ENCODE data around the gene NKIRAS1.

Gene NKIRAS1

DNA sequence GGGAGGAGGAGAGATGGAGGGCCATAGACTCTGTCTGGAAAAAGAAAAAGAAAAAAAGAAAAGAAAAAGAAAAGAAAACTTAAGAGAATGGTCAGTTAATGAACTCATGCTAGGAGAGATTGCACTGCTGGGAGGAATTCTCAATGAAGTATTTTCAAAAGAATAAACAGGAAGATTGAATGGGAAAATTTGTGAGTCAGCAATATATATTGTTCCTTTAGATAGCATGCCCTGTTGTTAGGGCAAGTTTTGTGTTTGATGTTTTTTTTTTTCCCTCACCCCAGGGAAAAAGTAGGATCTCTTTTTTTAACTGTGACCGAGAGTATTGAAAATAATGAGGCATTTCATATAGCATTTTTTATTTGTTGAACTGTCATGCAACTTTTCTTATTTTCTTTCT, 20.5 kb upstream of the NKIRAS1 start:
- ChIA-PET POLR2A (no interaction called here), CTCF (no interaction called here)
- Histone ChIP-seq H3K4me1 (ENCODE audit: control insufficient read depth, insufficient read depth, low read length) (no peaks in the 10 kb centered on the region), H3K36me3 (ENCODE audit: control insufficient read depth in 2 of 2, insufficient read depth in 1 of 2, low read length in 2 of 2) (no peaks in the 10 kb centered on the region), H3K9me3 (ENCODE audit: control insufficient read depth, insufficient read depth, low read depth, low read length) (no peaks in the 10 kb centered on the region), H3K27ac (ENCODE audit: extremely low read depth, low read depth, low read length) (no peak overlapping the region), H3K4me3 (ENCODE audit: low read depth, low read length) (no peak overlapping the region)
- TF ChIP-seq ZFP3 (tag by site-specific recombination; IDR thresholded peaks at IDR 0.05; ENCODE audit: low read depth) (no peak), PRDM1 (tag by site-specific recombination; IDR thresholded peaks at IDR 0.05) (no peak), ZNF404 (tag by site-specific recombination; IDR thresholded peaks at IDR 0.05) (no peak), ZNF843 (tag by site-specific recombination; IDR thresholded peaks at IDR 0.05) (no peak), ZNF16 (tag by site-specific recombination; IDR thresholded peaks at IDR 0.05; ENCODE audit: low read depth) (no peak), ZNF426 (tag by site-specific recombination; IDR thresholded peaks at IDR 0.05) (no peak), ZSCAN23 (tag by site-specific recombination; IDR thresholded peaks at IDR 0.05) (no peak), KLF8 (tag by site-specific recombination; IDR thresholded peaks at IDR 0.05) (no peak)

DNA sequence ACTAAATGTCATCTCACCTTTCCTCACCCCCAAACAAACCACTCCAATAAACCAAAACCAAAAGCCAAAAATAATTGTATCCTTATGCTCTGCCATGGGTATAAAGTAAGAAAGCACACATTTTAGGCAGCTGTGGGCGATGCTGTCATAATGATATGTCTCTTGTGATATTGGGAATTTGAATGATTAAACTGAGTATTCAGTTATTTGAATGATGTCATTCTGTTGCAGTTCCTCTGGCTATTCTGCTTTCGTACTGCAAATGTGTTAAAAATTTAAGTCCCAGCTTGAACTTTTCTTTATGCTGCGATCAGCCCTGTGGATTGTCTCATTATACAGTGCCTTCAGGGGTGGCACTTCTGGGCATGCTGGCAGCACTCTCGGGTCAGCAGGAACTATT, 17.5 kb upstream of the NKIRAS1 start:
- TF ChIP-seq ZNF670 (tag by site-specific recombination; IDR thresholded peaks at IDR 0.05; ENCODE audit: low read depth), result no peak
- no peak for TF ChIP-seq KLF7 (tag by site-specific recombination; IDR thresholded peaks at IDR 0.05; ENCODE audit: borderline replicate concordance)
- TF ChIP-seq, protein P1, sequence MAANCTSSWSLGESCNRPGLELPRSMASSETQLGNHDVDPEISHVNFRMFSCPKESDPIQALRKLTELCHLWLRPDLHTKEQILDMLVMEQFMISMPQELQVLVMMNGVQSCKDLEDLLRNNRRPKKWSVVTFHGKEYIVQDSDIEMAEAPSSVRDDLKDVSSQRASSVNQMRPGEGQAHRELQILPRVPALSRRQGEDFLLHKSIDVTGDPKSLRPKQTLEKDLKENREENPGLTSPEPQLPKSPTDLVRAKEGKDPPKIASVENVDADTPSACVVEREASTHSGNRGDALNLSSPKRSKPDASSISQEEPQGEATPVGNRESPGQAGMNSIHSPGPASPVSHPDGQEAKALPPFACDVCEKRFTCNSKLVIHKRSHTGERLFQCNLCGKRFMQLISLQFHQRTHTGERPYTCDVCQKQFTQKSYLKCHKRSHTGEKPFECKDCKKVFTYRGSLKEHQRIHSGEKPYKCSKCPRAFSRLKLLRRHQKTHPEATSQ (tag by site-specific recombination; IDR thresholded peaks at IDR 0.05), result no peak
- no peak for TF ChIP-seq ZNF596 (tag by site-specific recombination; IDR thresholded peaks at IDR 0.05)
- TF ChIP-seq ZBTB20 (tag by site-specific recombination; IDR thresholded peaks at IDR 0.05), result peak; percentile 58
- TF ChIP-seq, protein P2, sequence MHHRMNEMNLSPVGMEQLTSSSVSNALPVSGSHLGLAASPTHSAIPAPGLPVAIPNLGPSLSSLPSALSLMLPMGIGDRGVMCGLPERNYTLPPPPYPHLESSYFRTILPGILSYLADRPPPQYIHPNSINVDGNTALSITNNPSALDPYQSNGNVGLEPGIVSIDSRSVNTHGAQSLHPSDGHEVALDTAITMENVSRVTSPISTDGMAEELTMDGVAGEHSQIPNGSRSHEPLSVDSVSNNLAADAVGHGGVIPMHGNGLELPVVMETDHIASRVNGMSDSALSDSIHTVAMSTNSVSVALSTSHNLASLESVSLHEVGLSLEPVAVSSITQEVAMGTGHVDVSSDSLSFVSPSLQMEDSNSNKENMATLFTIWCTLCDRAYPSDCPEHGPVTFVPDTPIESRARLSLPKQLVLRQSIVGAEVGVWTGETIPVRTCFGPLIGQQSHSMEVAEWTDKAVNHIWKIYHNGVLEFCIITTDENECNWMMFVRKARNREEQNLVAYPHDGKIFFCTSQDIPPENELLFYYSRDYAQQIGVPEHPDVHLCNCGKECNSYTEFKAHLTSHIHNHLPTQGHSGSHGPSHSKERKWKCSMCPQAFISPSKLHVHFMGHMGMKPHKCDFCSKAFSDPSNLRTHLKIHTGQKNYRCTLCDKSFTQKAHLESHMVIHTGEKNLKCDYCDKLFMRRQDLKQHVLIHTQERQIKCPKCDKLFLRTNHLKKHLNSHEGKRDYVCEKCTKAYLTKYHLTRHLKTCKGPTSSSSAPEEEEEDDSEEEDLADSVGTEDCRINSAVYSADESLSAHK (tag by site-specific recombination; IDR thresholded peaks at IDR 0.05), result no peak
- TF ChIP-seq, protein P3, sequence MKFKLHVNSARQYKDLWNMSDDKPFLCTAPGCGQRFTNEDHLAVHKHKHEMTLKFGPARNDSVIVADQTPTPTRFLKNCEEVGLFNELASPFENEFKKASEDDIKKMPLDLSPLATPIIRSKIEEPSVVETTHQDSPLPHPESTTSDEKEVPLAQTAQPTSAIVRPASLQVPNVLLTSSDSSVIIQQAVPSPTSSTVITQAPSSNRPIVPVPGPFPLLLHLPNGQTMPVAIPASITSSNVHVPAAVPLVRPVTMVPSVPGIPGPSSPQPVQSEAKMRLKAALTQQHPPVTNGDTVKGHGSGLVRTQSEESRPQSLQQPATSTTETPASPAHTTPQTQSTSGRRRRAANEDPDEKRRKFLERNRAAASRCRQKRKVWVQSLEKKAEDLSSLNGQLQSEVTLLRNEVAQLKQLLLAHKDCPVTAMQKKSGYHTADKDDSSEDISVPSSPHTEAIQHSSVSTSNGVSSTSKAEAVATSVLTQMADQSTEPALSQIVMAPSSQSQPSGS (tag by site-specific recombination; IDR thresholded peaks at IDR 0.05; ENCODE audit: low read depth), result peak; percentile 75; the same call in 1 of the 2 replicates
- TF ChIP-seq, protein P4, sequence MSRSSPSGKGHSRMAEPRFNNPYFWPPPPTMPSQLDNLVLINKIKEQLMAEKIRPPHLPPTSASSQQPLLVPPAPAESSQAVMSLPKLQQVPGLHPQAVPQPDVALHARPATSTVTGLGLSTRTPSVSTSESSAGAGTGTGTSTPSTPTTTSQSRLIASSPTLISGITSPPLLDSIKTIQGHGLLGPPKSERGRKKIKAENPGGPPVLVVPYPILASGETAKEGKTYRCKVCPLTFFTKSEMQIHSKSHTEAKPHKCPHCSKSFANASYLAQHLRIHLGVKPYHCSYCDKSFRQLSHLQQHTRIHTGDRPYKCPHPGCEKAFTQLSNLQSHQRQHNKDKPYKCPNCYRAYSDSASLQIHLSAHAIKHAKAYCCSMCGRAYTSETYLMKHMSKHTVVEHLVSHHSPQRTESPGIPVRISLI (tag by site-specific recombination; IDR thresholded peaks at IDR 0.05), result no peak
- TF ChIP-seq, protein P5, sequence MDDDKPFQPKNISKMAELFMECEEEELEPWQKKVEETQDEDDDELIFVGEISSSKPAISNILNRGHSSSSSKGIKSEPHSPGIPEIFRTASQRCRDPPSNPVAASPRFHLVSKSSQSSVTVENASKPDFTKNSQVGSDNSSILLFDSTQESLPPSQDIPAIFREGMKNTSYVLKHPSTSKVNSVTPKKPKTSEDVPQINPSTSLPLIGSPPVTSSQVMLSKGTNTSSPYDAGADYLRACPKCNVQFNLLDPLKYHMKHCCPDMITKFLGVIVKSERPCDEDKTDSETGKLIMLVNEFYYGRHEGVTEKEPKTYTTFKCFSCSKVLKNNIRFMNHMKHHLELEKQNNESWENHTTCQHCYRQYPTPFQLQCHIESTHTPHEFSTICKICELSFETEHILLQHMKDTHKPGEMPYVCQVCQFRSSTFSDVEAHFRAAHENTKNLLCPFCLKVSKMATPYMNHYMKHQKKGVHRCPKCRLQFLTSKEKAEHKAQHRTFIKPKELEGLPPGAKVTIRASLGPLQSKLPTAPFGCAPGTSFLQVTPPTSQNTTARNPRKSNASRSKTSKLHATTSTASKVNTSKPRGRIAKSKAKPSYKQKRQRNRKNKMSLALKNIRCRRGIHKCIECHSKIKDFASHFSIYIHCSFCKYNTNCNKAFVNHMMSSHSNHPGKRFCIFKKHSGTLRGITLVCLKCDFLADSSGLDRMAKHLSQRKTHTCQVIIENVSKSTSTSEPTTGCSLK (tag by site-specific recombination; IDR thresholded peaks at IDR 0.05), result no peak
- TF ChIP-seq HOXD13 (CRISPR knock-in tag; IDR thresholded peaks at IDR 0.05; ENCODE audit: borderline replicate concordance), result no peak
- TF ChIP-seq ZSCAN30 (tag by site-specific recombination; IDR thresholded peaks at IDR 0.05), result no peak
- Histone ChIP-seq H3K27ac (ENCODE audit: extremely low read depth, low read depth, low read length) (no peak overlapping the region), H3K4me1 (ENCODE audit: control insufficient read depth, insufficient read depth, low read length) (no peaks in the 10 kb centered on the region), H3K4me3 (ENCODE audit: low read depth, low read length) (no peak overlapping the region), H3K9me3 (ENCODE audit: control insufficient read depth, insufficient read depth, low read depth, low read length) (no peaks in the 10 kb centered on the region), H3K36me3 (ENCODE audit: control insufficient read depth in 2 of 2, insufficient read depth in 1 of 2, low read length in 2 of 2) (no peaks in the 10 kb centered on the region)
- ChIA-PET POLR2A (interaction anchor here (2.6 kb wide), 1 partner anchor 17 kb away, joined by 10 read pairs; the partner anchor contains the start of genes NKIRAS1 and RPL15), CTCF (no interaction called here)
